GM12873 (cell line): ENCODE data around the gene RIC3.
A peak's percentile ranks its signal among the peaks of the same experiment; 100 is the strongest.

Experiments used
- CTCF ChIP-seq: IDR thresholded peaks from 2 replicates; pipeline ENCODE4 v1.5.1; 2012; ENCODE audit warnings: low read depth, mild to moderate bottlenecking, moderate library complexity, low read length, control low read depth; ENCODE audit not compliant: insufficient read depth; ENCODE audit errors: missing control alignments

The RIC3 gene

GRCh38 chr11:8192016-8192895, 23.4 kb upstream of the RIC3 start:
- TF ChIP-seq CTCF: peak; percentile 92

- TF ChIP-seq CTCF: no peak
These were observed 21.6 kb upstream of the RIC3 start for GRCh38 chr11:8190431-8190830.

- no peak for TF ChIP-seq CTCF
These were observed 17.6 kb upstream of the RIC3 start for GRCh38 chr11:8186429-8186828.

- no peak for TF ChIP-seq CTCF
These were observed 14.3 kb upstream of the RIC3 start for GRCh38 chr11:8183111-8183510.

DNA sequence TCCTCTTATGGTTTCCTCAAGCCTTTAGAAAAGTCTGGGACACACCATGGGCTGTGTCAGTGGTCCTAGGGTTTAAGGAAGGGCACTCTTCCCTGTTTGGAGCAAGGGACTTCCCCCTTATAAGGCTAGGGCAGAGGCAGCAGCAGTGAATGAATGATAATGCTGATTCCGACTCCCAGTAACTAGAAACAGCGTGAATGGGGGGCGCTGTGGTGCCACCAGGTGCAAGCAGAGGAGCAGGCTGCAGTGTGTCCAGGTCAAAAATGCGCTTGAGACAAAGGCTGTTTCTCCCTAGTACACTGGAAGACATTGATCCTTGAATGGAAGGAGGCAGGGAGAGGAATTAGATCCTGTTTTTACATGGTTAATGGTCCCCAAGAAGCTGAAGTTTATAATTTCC, 11.6 kb upstream of the RIC3 start:
- no peak for TF ChIP-seq CTCF

- TF ChIP-seq CTCF: no peak
These were observed 9.5 kb upstream of the RIC3 start for GRCh38 chr11:8178297-8178696.

GRCh38 chr11:8177136-8177535, 8.3 kb upstream of the RIC3 start:
- TF ChIP-seq CTCF: no peak

GRCh38 chr11:8167796-8168195, 1.0 kb downstream of the RIC3 start:
- no peak for TF ChIP-seq CTCF
